Measurements from ENCODE around the gene SESTD1. TPM values are rescaled to one million over a fixed set of nuclear protein-coding genes. Genes with fewer than 3 reads are reported as not detected.

SESTD1 gene
- total and polyA plus RNA-seq, 2 experiments from 2014 or later = 12.6 to 21.6 TPM

- no peak for TF ChIP-seq ETS1 (IDR thresholded peaks at IDR 0.05)
- no peak for TF ChIP-seq CREB1 (CRISPR knock-in tag; IDR thresholded peaks at IDR 0.05; ENCODE audit: low read depth)
Observed at GRCh38 chr2:179082697-179083096, 181.9 kb downstream of the SESTD1 start (continued).

GRCh38 chr2:179081954-179082353 is 182.7 kb downstream of the SESTD1 start:
- Histone ChIP-seq H3F3A (replicated peaks; ENCODE audit: low read depth) (no peaks in the 10 kb centered on the region), H3K4me3 (no peak overlapping the region), H2AFZ (no peak overlapping the region), H4K20me1 (replicated peaks; ENCODE audit: insufficient read depth) (no peaks in the 10 kb centered on the region), H3K4me1 (ENCODE audit: insufficient read depth) (no peaks in the 10 kb centered on the region), H3K9me2 (ENCODE audit: insufficient read depth) (peaks cover 7% of the 10 kb centered on the region; the same call in 1 of the 2 replicates), H3K27me3 (ENCODE audit: insufficient read depth) (no peaks in the 10 kb centered on the region), H3K4me2 (no peak overlapping the region), H3K79me2 (replicated peaks; ENCODE audit: insufficient read depth) (no peaks in the 10 kb centered on the region), H3K27ac (ENCODE audit: low read depth) (no peak overlapping the region), H3K36me3 (ENCODE audit: insufficient read depth) (no peaks in the 10 kb centered on the region; the same call in 1 of the 2 replicates)
- no peaks in the 10 kb centered on the region for H3K4me1 Mint-ChIP-seq
- peaks cover 21% of the 10 kb centered on the region for H3K9me3 Mint-ChIP-seq
- ATAC-seq (no peak), DNase-seq (ENCODE audit: low spot score) (no peak)
- peaks cover 2% of the 10 kb centered on the region for H3K27me3 Mint-ChIP-seq (ENCODE audit: insufficient read depth, low read depth, poor library complexity)
- no peak overlapping the region for H3K27ac Mint-ChIP-seq
- 0 out of 3 replicates have a peak, but pooled peaks cover 6% of the 10 kb centered on the region for H3K36me3 Mint-ChIP-seq (ENCODE audit: low read depth)
- H3K4me3 Mint-ChIP-seq = no peak overlapping the region
- TF ChIP-seq STAT1 (IDR thresholded peaks at IDR 0.05; ENCODE audit: unreplicated experiment) (no peak), NANOG (IDR thresholded peaks at IDR 0.05; ENCODE audit: borderline replicate concordance) (no peak), CREB1 (CRISPR knock-in tag; IDR thresholded peaks at IDR 0.05; ENCODE audit: low read depth) (no peak), ZNF462 (CRISPR knock-in tag; IDR thresholded peaks at IDR 0.05) (no peak), EZH2phosphoT487 (IDR thresholded peaks at IDR 0.05; ENCODE audit: unreplicated experiment) (no peak), JUNB (IDR thresholded peaks at IDR 0.05; ENCODE audit: unreplicated experiment) (no peak), ZNF331 (CRISPR knock-in tag; IDR thresholded peaks at IDR 0.05; ENCODE audit: low read depth) (no peak), POLR2AphosphoS5 (IDR thresholded peaks at IDR 0.05; ENCODE audit: low read depth) (no peak), ETS1 (IDR thresholded peaks at IDR 0.05) (no peak), ZNF114 (CRISPR knock-in tag; IDR thresholded peaks at IDR 0.05) (no peak), EZH2 (IDR thresholded peaks at IDR 0.05; ENCODE audit: low read depth, unreplicated experiment) (no peak), CTCF (conservative IDR thresholded peaks at IDR 0.05; ENCODE audit: low read depth in 2 of 2) (no peak)
